ENCODE data around the gene MRPS2.

DNA sequence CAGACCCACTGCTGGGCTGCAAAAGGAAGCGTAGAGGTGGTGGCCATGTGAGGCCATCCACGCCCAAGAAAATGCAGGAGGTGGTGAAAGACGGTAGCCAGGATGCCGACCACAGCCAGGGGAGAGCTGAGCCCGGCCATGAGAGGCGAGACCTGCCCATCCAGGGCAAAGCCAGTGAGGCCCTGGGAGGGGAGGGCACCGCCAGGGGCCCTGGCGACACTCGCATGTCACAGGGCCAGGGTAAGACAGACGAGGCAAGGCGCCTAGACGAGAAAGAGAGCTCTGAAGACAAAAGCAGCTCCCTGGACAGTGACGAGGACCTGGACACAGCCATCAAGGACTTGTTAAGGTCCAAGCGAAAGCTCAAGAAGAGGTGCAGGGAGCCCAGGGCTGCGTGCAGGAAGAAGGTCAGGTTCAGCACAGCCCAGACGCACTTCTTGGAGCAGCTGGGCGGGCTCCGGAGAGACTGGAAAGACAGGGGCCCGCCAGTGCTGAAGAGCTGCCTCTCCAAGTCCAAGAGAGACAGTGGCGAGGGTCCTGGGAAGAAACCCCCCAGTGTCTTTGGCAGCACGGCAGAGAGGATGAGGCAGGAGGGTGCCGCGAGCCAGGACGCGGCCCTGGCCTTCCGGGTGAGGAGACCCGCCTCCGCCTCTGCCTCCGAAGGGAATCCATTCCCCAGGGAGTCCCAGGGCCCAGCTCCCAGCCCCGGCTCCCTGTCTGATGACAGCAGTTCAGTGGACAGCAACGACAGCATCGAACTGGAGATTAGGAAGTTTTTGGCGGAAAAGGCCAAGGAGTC lies 14.0 kb upstream of the MRPS2 start:
- TF ChIP-seq, protein P1, sequence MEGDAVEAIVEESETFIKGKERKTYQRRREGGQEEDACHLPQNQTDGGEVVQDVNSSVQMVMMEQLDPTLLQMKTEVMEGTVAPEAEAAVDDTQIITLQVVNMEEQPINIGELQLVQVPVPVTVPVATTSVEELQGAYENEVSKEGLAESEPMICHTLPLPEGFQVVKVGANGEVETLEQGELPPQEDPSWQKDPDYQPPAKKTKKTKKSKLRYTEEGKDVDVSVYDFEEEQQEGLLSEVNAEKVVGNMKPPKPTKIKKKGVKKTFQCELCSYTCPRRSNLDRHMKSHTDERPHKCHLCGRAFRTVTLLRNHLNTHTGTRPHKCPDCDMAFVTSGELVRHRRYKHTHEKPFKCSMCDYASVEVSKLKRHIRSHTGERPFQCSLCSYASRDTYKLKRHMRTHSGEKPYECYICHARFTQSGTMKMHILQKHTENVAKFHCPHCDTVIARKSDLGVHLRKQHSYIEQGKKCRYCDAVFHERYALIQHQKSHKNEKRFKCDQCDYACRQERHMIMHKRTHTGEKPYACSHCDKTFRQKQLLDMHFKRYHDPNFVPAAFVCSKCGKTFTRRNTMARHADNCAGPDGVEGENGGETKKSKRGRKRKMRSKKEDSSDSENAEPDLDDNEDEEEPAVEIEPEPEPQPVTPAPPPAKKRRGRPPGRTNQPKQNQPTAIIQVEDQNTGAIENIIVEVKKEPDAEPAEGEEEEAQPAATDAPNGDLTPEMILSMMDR (IDR thresholded peaks at IDR 0.05) = no peak
- TF ChIP-seq POLR2A (IDR thresholded peaks at IDR 0.05) = no peak
- no peak for TF ChIP-seq POLR2AphosphoS5 (IDR thresholded peaks at IDR 0.05)
- no peak for TF ChIP-seq EP300 (IDR thresholded peaks at IDR 0.05; ENCODE audit: low read depth)
